H1 (cell line): ENCODE measurements around the gene ADRB2. TPM values are rescaled to one million over a fixed set of nuclear protein-coding genes. Genes with fewer than 3 reads are reported as not detected.

Experiments
- CHD2 ChIP-seq: IDR thresholded peaks from 2 replicates; pipeline ENCODE4 v1.6.1; 2012; ENCODE audit warnings: low read length, improper control_type of control experiment
- SP1 ChIP-seq: IDR thresholded peaks from 2 replicates; pipeline ENCODE4 v1.6.1; 2011; ENCODE audit warnings: low read depth, low read length
- polyA plus RNA-seq, 7 experiments: library from polyadenylated mRNA; depleted of rRNA in 3 of 7; stranded (reverse) in 5 of 7; unstranded in 2 of 7; fragments of >200 nt in 5 of 7; fragments of 200-250 nt in 2 of 7; gene quantifications; 1 replicate in 5 of 7; 2 replicates in 1 of 7; 4 replicates in 1 of 7; pipeline versions ENCODE4 v1.2.1 to v1.2.3, GENCODE V29; 2011 to 2013; ENCODE audit warnings: missing spikeins in 2 of 7, mixed read lengths in 2 of 7
- total RNA-seq: library from RNA; stranded (reverse); fragmentation: NEBNext Ultra II Directional; extraction: Animal tissue kit (Norgen Biotek cat#: 25700); gene quantifications from 2 replicates; pipeline ENCODE4 v1.2.1, GENCODE V29; 2021
- TF ChIP-seq, protein P1 (sequence below), 3 experiments: IDR thresholded peaks; 1 replicate in 2 of 3; 2 replicates in 1 of 3; pipeline versions ENCODE4 v1.5.1 to v1.6.1; 2011; ENCODE audit warnings: low read length in 3 of 3, mild to moderate bottlenecking in 3 of 3, inconsistent platforms in 2 of 3, low read depth in 1 of 3, moderate library complexity in 1 of 3; ENCODE audit not compliant: insufficient read depth in 1 of 3; ENCODE audit errors: control extremely low read depth in 1 of 3

The ADRB2 gene
- total and polyA plus RNA-seq, 2 of the 8 experiments (the other 6 are each of a cell fraction or from before 2014, with no cell fraction given): 0.65 to 0.77 TPM

GRCh38 chr5:148785223-148785622 is 41.2 kb upstream of the ADRB2 start (continued):
- TF ChIP-seq SP1: no peak
- no peak for TF ChIP-seq CHD2
- TF ChIP-seq, protein P1, sequence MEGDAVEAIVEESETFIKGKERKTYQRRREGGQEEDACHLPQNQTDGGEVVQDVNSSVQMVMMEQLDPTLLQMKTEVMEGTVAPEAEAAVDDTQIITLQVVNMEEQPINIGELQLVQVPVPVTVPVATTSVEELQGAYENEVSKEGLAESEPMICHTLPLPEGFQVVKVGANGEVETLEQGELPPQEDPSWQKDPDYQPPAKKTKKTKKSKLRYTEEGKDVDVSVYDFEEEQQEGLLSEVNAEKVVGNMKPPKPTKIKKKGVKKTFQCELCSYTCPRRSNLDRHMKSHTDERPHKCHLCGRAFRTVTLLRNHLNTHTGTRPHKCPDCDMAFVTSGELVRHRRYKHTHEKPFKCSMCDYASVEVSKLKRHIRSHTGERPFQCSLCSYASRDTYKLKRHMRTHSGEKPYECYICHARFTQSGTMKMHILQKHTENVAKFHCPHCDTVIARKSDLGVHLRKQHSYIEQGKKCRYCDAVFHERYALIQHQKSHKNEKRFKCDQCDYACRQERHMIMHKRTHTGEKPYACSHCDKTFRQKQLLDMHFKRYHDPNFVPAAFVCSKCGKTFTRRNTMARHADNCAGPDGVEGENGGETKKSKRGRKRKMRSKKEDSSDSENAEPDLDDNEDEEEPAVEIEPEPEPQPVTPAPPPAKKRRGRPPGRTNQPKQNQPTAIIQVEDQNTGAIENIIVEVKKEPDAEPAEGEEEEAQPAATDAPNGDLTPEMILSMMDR (IDR thresholded peaks at IDR 0.05; ENCODE audit: control extremely low read depth in 1 of 3, insufficient read depth in 1 of 3, low read depth in 1 of 3, low read length in 3 of 3): no peak
- TF ChIP-seq, all 59 proteins: peak for 0
